Ovary (tissue), 9 donors: ENCODE results near the gene DTNBP1. TPM values are rescaled to one million over a fixed set of nuclear protein-coding genes. Genes with fewer than 3 reads are reported as not detected.

Source experiments
- DNase-seq, 5 donors: peaks; one replicate each; pipeline ENCODE4 v3.0.0-alpha.2; 2019 to 2020
- H3K27ac ChIP-seq, 2 donors: fragments of 200-600 bp; one replicate each; pipeline versions ENCODE4 v1.5.1 to v1.8.0; 2019 to 2022
- H3K27me3 ChIP-seq: fragments of 200-600 bp; one replicate; pipeline ENCODE4 v1.8.0; 2022
- H3K36me3 ChIP-seq: fragments of 200-600 bp; sonication (generic); one replicate; pipeline ENCODE4 v1.5.1; 2019
- H3K4me1 ChIP-seq: one replicate; pipeline ENCODE4 v1.8.1; 2013; ENCODE audit warnings: mild to moderate bottlenecking, moderate library complexity; ENCODE audit not compliant: insufficient read depth
- H3K4me3 ChIP-seq: fragments of 200-600 bp; sonication (generic); one replicate; pipeline ENCODE4 v1.5.1; 2017
- H3K9me3 ChIP-seq, 2 donors: fragments of 200-600 bp in 1 of 2; sonication (generic) in 1 of 2; one replicate each; pipeline versions ENCODE4 v1.5.1 to v1.8.1; 2013 to 2019; ENCODE audit warnings: mild to moderate bottlenecking in 1 of 2, moderate library complexity in 1 of 2
- CTCF ChIP-seq, 3 donors: fragments of 450-650 bp in 2 of 3; fragments of 200-600 bp in 1 of 3; IDR thresholded peaks; one replicate each; pipeline versions ENCODE4 v1.5.1 to v1.8.0; 2016 to 2022; ENCODE audit warnings: antibody characterized with exemption in 3 of 3, mild to moderate bottlenecking in 1 of 3
- EP300 ChIP-seq: sonication (generic); formaldehyde crosslinking; IDR thresholded peaks from one replicate; pipeline ENCODE4 v1.6.1; 2017; ENCODE audit warnings: antibody characterized with exemption
- POLR2A ChIP-seq: fragments of 450-650 bp; IDR thresholded peaks from one replicate; pipeline ENCODE4 v1.6.1; 2017; ENCODE audit warnings: antibody characterized with exemption, mild to moderate bottlenecking, moderate library complexity
- WGBS, 3 donors: extraction: QIAGEN DNeasy Blood & Tissue Kit in 1 of 3; methylation state at CpG; one replicate each; pipeline versions ENCODE4 v1.1.5 to v1.1.7; 2013 to 2017; 5-methylcytosine and 5-hydroxymethylcytosine counted together
- intact Hi-C, 4 donors: fragments of 100-400 bp; cut with DNase I; formaldehyde crosslinking; loops; one replicate each; pipeline versions ENCODE4 v1.11.0 to v1.15.1; 2022 to 2023
- polyA plus RNA-seq, 2 donors: library from polyadenylated mRNA; stranded (reverse); fragments of 200-250 nt in 1 of 2; fragments of 350-450 nt in 1 of 2; fragmentation: Illumina TruSeq in 1 of 2; extraction: RNeasy Lipid Tissue Mini Kit (QIAGEN cat#74804) in 1 of 2; gene quantifications; one replicate each; pipeline ENCODE4 v1.2.3, GENCODE V29; 2013 to 2014
- total RNA-seq, 7 donors: library from RNA; depleted of rRNA in 2 of 7; stranded (reverse); fragments of >200 nt in 2 of 7; fragmentation: NEBNext Ultra II Directional in 3 of 7; extraction: Animal tissue kit (Norgen Biotek cat#: 25700) in 3 of 7; gene quantifications; one replicate each; pipeline versions ENCODE4 v1.1.0 to v1.2.4, GENCODE V29; 2016 to 2023
- donor health status: DM: no; HTN: no; CAD: no; lungs with moderate emphysema.
- donor health status: DM: no; HTN: no; CAD: no.
- donor health status: Bipolar disorder and iron deficiency.
- donor health status: DM: yes; HTN: yes; CAD: no.
- donor health status: DM: no; HTN: no; CAD: no.
- donor health status: DM: yes; HTN: yes; CAD: no.

Gene DTNBP1
- total and polyA plus RNA-seq, 9 donors, result 11.0 to 21.4 (median 15.6) TPM

- Histone ChIP-seq H3K27ac (no peak overlapping the region), H3K27me3 (no peaks in the 10 kb centered on the region), H3K4me3 (no peak overlapping the region), H3K36me3 (no peaks in the 10 kb centered on the region), H3K4me1 (no peaks in the 10 kb centered on the region), H3K9me3 (no peaks in the 10 kb centered on the region)
- DNase-seq, result no peak
- TF ChIP-seq EP300 (no peak), POLR2A (no peak), CTCF (IDR thresholded peaks at IDR 0.05) (no peak)
- intact Hi-C loops, result no loop called here
Observed at GRCh38 chr6:15678514-15678913, 15.7 kb upstream of the DTNBP1 start.

- 92 to 97% (median 95%) methylated on average over 6 of the region's 6 CpGs for WGBS, 3 donors
- no peaks in the 10 kb centered on the region for H3K27me3 ChIP-seq
- intact Hi-C loops, result no loop called here
- H3K9me3 ChIP-seq, result no peaks in the 10 kb centered on the region
- no peak for DNase-seq
- H3K4me1 ChIP-seq, result no peaks in the 10 kb centered on the region
- TF ChIP-seq POLR2A (no peak), EP300 (no peak), CTCF (IDR thresholded peaks at IDR 0.05) (no peak)
- H3K4me3 ChIP-seq, result no peak overlapping the region
- H3K36me3 ChIP-seq, result no peaks in the 10 kb centered on the region
- H3K27ac ChIP-seq, result no peak overlapping the region
Observed at GRCh38 chr6:15677822-15678221, 15.0 kb upstream of the DTNBP1 start.

GRCh38 chr6:15675536-15676220 lies 12.8 kb upstream of the DTNBP1 start:
- H3K4me3 ChIP-seq, result no peak overlapping the region
- DNase-seq, result no peak
- intact Hi-C loops, result no loop called here
- WGBS, 3 donors, result 88 to 89% (median 88%) methylated on average over 3 of the region's 3 CpGs
- no peaks in the 10 kb centered on the region for H3K9me3 ChIP-seq
- no peaks in the 10 kb centered on the region for H3K36me3 ChIP-seq
- H3K4me1 ChIP-seq, result no peaks in the 10 kb centered on the region
- no peak overlapping the region for H3K27ac ChIP-seq
- no peaks in the 10 kb centered on the region for H3K27me3 ChIP-seq
- TF ChIP-seq EP300 (no peak), POLR2A (no peak)

- H3K27ac ChIP-seq, result no peak overlapping the region
- TF ChIP-seq CTCF (IDR thresholded peaks at IDR 0.05) (no peak), POLR2A (no peak), EP300 (no peak)
- no peaks in the 10 kb centered on the region for H3K9me3 ChIP-seq
- no peaks in the 10 kb centered on the region for H3K4me1 ChIP-seq
- WGBS, 3 donors, result 58 to 65% (median 59%) methylated on average over 9 of the region's 9 CpGs
- no peaks in the 10 kb centered on the region for H3K36me3 ChIP-seq
- no peaks in the 10 kb centered on the region for H3K27me3 ChIP-seq
- no peak for DNase-seq
- no peak overlapping the region for H3K4me3 ChIP-seq
- intact Hi-C loops, result no loop called here
Observed at GRCh38 chr6:15674690-15675386, 12.0 kb upstream of the DTNBP1 start.

- H3K9me3 ChIP-seq, result no peaks in the 10 kb centered on the region
- TF ChIP-seq CTCF (IDR thresholded peaks at IDR 0.05) (no peak), EP300 (no peak)
- H3K36me3 ChIP-seq, result no peaks in the 10 kb centered on the region
- H3K27me3 ChIP-seq, result no peaks in the 10 kb centered on the region
- H3K4me3 ChIP-seq, result no peak overlapping the region
- no peak overlapping the region for H3K27ac ChIP-seq
- no peaks in the 10 kb centered on the region for H3K4me1 ChIP-seq
- WGBS, 3 donors, result 80 to 85% (median 81%) methylated on average over 3 of the region's 3 CpGs
- intact Hi-C loops, result no loop called here
- no peak for DNase-seq
Observed at GRCh38 chr6:15673666-15674065, 10.8 kb upstream of the DTNBP1 start.
